AG04450 (cell line): ENCODE results near the gene JUN. TPM values are rescaled to one million over a fixed set of nuclear protein-coding genes. Genes with fewer than 3 reads are reported as not detected.
A peak's percentile ranks its signal among the peaks of the same experiment; 100 is the strongest.

Experiments used
- CTCF ChIA-PET: fragments of 300-600, 350-600 bp; formaldehyde crosslinking; extraction: SDS; loops from one replicate; lab custom pipeline; 2022; ENCODE audit warnings: antibody characterized with exemption, inconsistent platforms; lab: Charles Lee
- POLR2A ChIA-PET: fragments of 350-600 bp; formaldehyde crosslinking; extraction: SDS; loops from one replicate; lab custom pipeline; 2021; ENCODE audit warnings: antibody characterized with exemption, inconsistent platforms; lab: Yijun Ruan, JAX
- DNase-seq: peaks from one replicate; pipeline ENCODE4 v3.0.0-alpha.2; 2011; ENCODE audit warnings: low read depth, low spot score
- H3K27ac ChIP-seq: one replicate; pipeline ENCODE4 v1.5.1; 2012; ENCODE audit warnings: low read depth, low read length, control low read depth
- H3K27me3 ChIP-seq: one replicate; pipeline ENCODE4 v1.6.0; 2012; ENCODE audit warnings: low read length; ENCODE audit not compliant: control insufficient read depth, insufficient read depth
- H3K4me3 ChIP-seq: 2 replicates; pipeline ENCODE4 v1.5.1; 2011; ENCODE audit warnings: mild to moderate bottlenecking, low read depth, low read length, control low read depth
- H3K9me3 ChIP-seq: 2 replicates; pipeline ENCODE4 v1.5.1; 2012; ENCODE audit warnings: low read length; ENCODE audit not compliant: control insufficient read depth, insufficient read depth
- polyA plus RNA-seq: library from polyadenylated mRNA; depleted of rRNA; stranded (reverse); fragments of >200 nt; gene quantifications from 2 replicates; pipeline ENCODE4 v1.2.3, GENCODE V29; 2011
- TF ChIP-seq, protein P1 (sequence below): IDR thresholded peaks from 2 replicates; pipeline ENCODE4 v1.5.1; 2011; ENCODE audit warnings: low read depth, low read length, control low read depth, inconsistent platforms

Gene JUN
- polyA plus RNA-seq, 1 experiment, result 48.7 TPM

DNA sequence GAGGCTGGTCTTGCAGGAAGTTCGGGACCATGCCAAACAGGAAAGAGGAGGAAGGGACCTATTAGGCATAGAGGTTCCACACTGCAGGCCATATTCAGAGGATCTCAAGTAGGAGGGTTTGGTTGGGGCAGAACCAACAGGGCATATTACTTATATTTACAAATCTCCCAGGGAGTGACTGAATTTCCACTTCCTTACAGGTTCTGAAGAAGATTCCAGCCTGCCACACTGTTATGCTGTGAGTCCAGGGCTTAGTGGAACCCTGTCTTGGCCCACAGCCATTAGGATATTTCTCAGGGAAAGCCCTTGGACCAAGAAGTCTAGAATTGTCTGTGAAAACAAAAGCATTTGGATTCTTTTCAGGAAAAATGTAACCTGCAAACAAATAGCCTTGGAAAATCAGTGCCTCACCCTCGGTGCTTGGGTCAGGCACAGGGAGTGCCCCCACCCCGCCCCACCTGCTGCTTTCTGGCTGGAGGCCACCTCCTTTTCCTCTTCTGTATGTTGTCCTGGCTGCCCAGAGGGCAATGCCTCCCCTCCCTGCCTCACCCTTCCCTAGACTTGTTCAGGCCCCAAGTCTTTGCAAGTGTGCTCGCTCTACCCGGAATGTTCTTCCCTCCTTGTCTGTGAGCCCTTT is 41.0 kb upstream of the JUN start:
- Histone ChIP-seq H3K4me3 (no peak overlapping the region), H3K27ac (peak overlapping the region; percentile 32), H3K9me3 (peaks cover 7% of the 10 kb centered on the region; the same call in 1 of the 2 replicates), H3K27me3 (no peaks in the 10 kb centered on the region)
- no peak for DNase-seq
- ChIA-PET CTCF (no interaction called here), POLR2A (no interaction called here)
- TF ChIP-seq, protein P1, sequence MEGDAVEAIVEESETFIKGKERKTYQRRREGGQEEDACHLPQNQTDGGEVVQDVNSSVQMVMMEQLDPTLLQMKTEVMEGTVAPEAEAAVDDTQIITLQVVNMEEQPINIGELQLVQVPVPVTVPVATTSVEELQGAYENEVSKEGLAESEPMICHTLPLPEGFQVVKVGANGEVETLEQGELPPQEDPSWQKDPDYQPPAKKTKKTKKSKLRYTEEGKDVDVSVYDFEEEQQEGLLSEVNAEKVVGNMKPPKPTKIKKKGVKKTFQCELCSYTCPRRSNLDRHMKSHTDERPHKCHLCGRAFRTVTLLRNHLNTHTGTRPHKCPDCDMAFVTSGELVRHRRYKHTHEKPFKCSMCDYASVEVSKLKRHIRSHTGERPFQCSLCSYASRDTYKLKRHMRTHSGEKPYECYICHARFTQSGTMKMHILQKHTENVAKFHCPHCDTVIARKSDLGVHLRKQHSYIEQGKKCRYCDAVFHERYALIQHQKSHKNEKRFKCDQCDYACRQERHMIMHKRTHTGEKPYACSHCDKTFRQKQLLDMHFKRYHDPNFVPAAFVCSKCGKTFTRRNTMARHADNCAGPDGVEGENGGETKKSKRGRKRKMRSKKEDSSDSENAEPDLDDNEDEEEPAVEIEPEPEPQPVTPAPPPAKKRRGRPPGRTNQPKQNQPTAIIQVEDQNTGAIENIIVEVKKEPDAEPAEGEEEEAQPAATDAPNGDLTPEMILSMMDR, result no peak

DNA sequence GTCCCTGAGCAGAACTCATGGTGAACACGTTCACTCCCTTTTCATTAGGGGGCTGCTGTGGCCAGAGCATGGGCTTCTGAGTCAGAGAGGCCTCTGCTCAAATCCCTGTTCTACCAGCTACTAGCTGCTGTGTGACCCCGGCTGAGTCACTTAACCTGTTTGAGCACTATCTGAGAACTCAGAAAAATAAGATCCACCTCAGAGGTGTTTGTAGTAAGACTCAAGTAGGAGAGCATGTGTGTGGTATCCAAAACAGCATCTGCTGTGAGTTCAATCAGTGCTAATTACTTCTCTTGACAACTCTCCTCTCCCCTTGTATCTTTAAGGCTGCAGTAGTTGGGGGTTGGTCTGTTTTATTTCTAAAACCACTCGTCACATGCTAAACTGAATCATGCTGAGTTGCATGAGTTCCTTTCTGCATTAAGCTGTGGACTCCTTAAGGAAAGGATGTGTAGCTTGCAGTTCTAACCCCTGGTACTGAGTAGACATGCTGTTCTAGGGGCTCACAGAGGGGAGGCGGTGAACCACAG is 39.7 kb upstream of the JUN start:
- ChIA-PET POLR2A (interaction anchor here (0.5 to 1.5 kb wide), 3 partner anchors 40 to 915 kb away, joined by 3 to 6 read pairs (median 4); partner anchors contain the start of gene JUN), CTCF (no interaction called here)
- Histone ChIP-seq H3K27me3 (no peaks in the 10 kb centered on the region), H3K27ac (peak overlapping the region; percentile 32), H3K4me3 (no peak overlapping the region), H3K9me3 (peaks cover 7% of the 10 kb centered on the region; the same call in 1 of the 2 replicates)
- peak; percentile 69 for DNase-seq
- TF ChIP-seq, protein P1, result no peak

DNA sequence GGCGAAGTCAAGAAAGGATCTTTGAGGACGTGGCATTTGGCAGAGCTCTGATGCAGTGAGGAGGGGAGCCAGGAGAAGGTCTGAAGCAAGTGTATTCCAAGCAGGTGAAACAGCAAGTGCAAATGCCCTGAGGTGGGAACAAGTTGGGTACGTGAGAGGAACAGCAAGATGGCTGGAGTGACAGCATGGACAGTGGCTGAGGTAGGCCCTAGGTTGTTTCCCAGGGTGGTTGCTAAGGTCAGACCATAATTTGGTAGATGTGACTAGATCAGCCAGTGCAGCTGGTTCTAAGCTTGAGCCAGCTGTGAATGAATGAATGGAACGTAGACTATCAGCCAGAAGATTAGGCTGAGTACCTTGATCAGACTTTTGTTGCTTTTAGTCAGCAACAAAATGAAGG is 37.5 kb upstream of the JUN start:
- POLR2A ChIA-PET, result interaction anchor here (0.7 kb wide), 1 partner anchor 12 kb away, joined by 4 read pairs; no protein-coding TSS in a partner anchor
- Histone ChIP-seq H3K27ac (no peak overlapping the region), H3K9me3 (no peaks in the 10 kb centered on the region), H3K4me3 (no peak overlapping the region), H3K27me3 (no peaks in the 10 kb centered on the region)
- no peak for DNase-seq
- TF ChIP-seq, protein P1, result no peak
- CTCF ChIA-PET, result no interaction called here

DNA sequence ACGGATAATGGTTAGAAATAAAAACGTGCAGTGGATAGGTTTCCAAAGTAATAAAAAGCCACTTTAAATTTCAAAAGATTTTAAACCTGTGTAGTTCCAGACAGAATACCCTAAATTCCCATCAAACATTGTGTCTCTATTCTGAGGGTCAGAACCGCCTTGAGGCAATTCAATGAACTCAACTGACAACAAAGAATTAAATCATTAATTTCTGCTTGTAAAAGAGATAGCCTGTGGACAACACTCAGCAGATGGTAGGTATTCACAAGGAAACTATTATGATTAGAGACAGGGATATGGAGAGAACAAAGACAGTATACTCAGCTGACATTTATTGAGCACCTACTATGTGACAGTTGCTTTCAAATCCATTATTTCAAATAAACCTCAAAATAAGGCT is 35.1 kb upstream of the JUN start:
- TF ChIP-seq, protein P1, result no peak
- DNase-seq, result no peak
- Histone ChIP-seq H3K27ac (no peak overlapping the region), H3K27me3 (no peaks in the 10 kb centered on the region), H3K9me3 (peaks cover 3% of the 10 kb centered on the region; the same call in 1 of the 2 replicates), H3K4me3 (no peak overlapping the region)
- CTCF ChIA-PET, result interaction anchor here (1.1 kb wide), 1 partner anchor 22 kb away, joined by 4 read pairs; no protein-coding TSS in a partner anchor
- POLR2A ChIA-PET, result interaction anchor here (1.0 to 1.6 kb wide), 2 partner anchors 29 to 35 kb away, joined by 3 to 8 read pairs; partner anchors contain the start of gene JUN

DNA sequence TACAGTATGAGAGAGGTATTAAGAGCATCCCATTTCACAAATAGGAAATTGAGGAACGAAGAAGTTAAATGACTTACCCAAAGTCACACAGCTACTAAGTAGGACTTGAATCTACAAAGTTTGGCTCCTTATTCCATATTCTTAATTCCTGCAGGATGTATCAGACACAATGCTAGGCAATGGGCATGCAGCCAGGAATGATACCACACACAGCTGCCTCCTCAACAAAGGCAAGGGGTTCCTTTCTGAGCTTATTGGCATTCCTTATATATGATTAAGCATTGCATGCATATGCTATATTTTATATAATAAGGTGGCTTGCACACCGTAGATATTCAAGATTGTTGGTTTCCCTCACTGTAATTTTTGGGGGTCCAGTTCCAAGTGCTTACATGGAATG is 34.2 kb upstream of the JUN start:
- Histone ChIP-seq H3K27me3 (no peaks in the 10 kb centered on the region), H3K9me3 (peaks cover 3% of the 10 kb centered on the region; the same call in 1 of the 2 replicates), H3K27ac (no peak overlapping the region), H3K4me3 (no peak overlapping the region)
- DNase-seq, result peak; percentile 86
- POLR2A ChIA-PET, result interaction anchor here (0.5 to 1.6 kb wide), 4 partner anchors 28 to 295 kb away, joined by 3 to 8 read pairs (median 6); partner anchors contain the start of gene JUN
- TF ChIP-seq, protein P1, result no peak
- CTCF ChIA-PET, result interaction anchor here (1.1 kb wide), 1 partner anchor 23 kb away, joined by 4 read pairs; no protein-coding TSS in a partner anchor
